Measurements from ENCODE around the gene APEX1.

GRCh38 chr14:20460458-20461224 lies 5.6 kb downstream of the APEX1 start:
- TF ChIP-seq CTCF (conservative IDR thresholded peaks at IDR 0.05): no peak
- no peak for TF ChIP-seq ZFX (IDR thresholded peaks at IDR 0.05)

Data from C4-2B (cell line).